Dedifferentiated amniotic fluid mesenchymal stem cell (primary cell): ENCODE data around the gene FAM20C.
"Not testable (repeated sequence)": the region's sequence is repeated elsewhere in the genome, so short reads cannot be mapped to it uniquely, and the experiment has no call there.

Source experiments
- DNase-seq: peaks from one replicate; pipeline ENCODE4 v3.0.0-alpha.2; 2016; ENCODE audit errors: extremely low spot score

FAM20C gene

DNA sequence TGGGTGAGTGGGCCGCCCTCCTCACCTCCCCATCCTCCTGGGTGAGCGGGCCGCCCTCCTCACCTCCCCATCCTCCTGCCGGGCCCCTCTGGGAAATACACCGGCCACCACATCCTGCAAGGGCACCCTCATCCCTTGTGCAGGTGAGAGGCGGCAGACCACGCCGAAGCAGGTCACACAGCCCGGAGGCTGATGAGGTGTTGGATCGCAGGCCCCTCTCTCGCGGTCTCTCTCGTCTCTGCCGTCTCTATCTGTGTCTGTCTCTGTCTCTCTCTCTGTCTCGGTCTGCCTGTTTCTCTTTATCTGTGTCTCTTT, 66.8 kb downstream of the FAM20C start:
- no peak for DNase-seq

DNA sequence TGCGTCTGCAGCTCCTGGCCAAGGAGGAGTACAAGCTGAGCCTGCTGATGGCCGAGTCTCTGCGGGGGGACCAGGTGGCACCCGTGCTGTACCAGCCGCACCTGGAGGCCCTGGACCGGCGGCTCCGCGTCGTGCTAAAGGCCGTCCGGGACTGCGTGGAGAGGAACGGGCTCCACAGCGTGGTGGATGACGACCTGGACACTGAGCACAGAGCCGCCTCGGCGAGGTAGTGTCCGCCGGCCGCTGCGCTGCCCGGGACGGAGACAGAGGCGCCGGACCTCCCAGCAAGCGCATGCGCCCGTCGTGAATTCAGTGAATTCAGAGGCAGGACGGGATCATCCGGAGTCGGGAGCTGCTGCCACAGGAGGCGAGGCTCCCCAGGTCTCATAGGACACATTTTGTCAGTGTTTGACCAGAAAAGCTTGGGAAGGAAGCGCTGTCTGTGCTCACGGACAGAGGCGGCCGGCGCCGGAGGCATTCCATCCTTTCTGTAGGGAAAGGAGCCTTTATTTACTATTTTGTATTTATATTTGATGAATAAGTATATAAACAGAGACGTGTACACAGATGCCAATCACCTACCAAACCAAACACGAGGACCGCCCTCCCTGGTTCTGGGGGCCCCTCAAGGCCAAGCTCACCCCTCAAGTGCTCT, 67.5 kb downstream of the FAM20C start:
- DNase-seq, result no peak

DNA sequence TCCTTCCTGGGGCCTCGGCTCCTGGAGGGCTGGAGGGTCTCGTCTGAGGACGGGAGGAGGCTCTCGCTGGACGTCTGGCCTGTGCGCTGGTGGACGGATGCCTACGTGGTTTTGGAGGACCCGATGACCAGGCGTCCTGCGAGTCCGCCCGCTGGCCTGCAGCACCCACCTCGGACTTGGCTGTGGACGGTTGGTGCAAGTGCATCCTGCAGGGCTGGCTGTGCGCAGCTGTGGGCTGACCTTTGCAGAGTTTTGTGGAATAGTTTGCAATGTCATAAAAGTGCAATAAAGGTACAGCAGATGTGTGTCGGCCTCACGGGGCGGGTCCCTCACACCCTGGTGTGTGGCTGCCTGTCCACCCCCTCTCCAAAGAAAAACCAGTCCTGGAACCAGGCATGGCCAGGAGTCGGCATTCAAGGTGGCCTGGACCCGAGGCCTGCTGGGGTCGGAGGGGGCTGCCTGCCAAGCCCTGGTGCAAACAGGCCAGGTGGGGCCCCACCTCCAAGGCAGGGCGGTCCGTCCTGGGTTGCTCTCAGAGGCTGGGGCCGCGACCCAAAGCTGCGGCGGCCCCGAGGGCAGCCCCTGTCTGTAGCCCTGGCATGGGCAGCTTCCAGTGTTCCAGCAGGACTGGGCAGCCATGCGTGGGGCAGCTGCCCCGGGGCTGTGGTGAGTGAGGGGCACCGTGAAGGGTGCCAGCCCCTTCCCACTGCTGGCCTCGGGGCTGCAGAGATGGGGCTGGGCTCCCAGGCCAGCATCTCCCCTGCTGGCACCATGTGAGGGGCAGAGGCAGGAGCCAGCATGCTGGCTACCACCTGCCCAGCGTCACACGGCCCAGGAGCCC, 68.3 kb downstream of the FAM20C start:
- DNase-seq, result no peak

GRCh38 chr7:261341-262250, 69.2 kb downstream of the FAM20C start:
- no peak for DNase-seq

GRCh38 chr7:262251-262572, 69.8 kb downstream of the FAM20C start:
- DNase-seq, result no peak

GRCh38 chr7:262631-263311, 70.4 kb downstream of the FAM20C start:
- not testable (repeated sequence) for DNase-seq

- DNase-seq, result not testable (repeated sequence)
Measured at GRCh38 chr7:263483-264351, 71.3 kb downstream of the FAM20C start.

DNA sequence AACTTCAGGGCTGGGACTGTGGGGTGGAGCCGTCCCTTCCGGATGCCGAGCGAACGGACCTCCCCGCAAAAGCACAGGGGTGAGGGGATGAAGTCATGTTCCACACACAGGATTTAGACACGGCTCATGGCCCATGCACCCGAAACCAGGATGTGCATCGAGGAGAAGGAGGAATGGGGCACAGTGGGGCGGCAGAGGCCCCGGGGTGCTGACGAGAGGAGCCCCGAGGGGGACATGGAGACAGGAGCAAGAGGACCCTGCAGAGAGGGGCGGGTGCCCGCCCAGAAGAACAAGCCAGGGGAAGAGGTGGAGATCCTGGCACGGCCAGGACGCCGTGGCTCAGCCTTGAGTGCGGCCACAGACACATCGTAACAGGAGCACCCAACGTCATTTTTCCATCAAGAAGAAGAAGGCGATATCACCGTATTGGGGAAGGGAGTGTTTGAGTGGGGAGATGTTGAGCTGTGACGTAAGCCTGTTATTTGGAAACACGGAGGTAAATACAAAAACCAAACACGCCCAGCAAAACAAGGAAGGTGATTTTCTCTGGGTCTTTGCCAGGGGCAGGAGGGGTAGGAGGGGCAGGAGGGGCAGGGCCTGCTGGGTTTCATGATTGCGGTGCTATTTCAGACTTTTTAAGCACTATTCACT, 72.3 kb downstream of the FAM20C start:
- no peak for DNase-seq

GRCh38 chr7:265192-265997, 73.0 kb downstream of the FAM20C start:
- no peak for DNase-seq

DNA sequence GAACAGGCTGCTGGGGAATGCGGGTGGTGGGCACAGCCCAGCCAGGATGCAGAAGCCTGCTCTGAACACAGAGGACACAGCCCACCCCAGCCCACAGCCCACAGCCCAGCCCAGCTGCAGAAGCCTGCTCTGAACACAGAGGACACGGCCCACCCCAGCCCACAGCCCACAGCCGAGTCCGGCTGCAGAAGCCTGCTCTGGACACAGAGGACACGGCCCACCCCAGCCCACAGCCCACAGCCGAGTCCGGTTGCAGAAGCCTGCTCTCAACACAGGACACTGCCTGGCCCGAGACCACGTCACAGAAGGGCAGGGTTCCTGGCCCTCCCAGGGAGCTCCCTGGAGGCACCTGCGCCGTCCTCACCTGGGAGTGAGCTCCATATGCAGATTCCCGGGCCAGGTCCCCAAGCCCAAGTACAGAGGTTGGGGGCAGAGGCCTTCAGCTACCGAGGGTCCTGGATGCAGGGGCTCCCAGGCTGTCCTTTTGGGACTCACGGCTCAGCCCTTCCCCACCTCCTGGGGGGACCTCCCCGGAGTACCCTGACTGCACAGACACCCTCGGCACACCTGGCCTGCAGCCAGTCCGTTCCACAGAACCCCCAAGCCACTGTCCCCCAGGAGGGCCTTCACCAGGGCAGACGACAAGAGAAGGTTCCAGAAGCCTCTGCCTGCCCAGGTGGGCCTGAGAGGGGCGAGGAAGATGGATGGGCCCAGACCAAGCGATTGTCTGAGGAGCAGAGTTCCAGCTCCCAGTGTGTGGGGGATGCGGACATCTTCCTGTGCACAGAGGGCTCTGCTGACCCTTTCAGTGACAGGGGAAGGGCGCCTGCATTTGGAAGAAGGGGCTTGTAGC, 73.9 kb downstream of the FAM20C start:
- no peak for DNase-seq

DNA sequence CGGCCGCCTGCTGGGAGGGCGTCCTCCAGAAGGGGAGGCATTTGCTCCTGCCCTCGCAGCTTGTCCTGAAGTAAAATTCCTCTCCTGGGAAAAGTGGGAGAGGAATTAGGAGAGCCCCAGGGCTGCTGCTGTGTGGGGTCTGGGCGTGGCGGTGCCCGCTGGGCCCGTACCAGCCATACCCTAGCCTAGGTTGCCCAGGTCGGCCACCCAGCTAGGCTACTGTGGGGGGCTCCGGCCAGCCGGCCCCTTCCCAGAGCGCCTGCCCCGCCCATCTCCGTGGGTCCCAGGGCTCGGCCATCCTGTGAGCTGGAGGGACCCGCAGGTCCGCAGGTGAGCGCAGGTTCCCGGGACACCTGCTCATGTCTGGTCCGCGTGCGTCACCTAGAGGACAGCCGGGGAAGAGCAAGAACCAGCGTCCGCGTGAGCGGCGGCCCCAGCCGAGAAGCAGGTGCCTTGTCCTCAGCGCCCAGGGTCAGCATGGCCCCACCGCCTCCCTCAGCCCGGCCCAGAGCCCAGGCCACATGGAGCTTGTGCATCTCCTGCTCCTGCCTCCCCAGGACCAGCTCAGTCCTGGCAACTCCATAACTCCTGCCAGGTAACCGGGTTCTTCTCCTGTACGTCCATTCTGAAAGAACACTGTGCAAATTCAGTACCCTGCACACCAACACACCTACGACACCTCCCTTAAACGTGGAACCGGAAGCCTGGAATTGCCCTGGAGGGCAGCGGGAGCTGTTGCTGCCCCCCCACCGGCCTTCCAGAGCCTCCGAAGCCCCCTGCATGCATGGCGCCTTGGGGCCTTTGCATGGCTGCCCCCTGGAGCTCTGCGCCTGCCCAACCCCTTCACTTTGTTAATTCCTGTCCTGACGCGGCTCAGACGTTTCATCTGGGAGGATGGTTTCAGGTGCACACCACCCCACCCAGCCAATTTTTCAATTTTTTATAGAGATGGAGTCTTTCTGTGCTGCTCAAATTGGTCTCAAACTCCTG, 74.8 kb downstream of the FAM20C start:
- DNase-seq, result no peak

DNA sequence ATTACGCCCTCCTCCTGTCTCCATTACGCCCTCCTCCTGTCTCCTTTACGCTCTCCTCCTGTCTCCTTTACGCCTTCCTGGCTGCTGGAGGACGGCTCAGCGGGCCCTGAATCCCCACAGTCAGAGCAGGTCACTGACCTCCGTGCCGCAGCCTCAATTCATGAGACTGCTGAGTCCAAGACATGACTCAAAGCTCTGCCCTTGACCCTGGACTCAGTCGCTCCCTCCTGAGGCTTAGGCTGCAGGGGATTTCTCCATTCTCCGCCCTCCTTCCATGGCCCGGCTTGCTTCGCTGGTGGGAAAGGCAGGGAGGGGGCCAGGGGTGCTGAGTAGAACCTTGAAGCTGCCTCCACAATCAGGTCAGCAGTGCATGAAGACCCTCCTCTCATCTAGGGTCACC, 76.6 kb downstream of the FAM20C start:
- DNase-seq, result no peak

GRCh38 chr7:269721-270120, 77.3 kb downstream of the FAM20C start:
- no peak for DNase-seq

GRCh38 chr7:270351-270983, 78.1 kb downstream of the FAM20C start:
- DNase-seq, result no peak

GRCh38 chr7:271266-272107, 79.1 kb downstream of the FAM20C start:
- DNase-seq, result no peak

DNA sequence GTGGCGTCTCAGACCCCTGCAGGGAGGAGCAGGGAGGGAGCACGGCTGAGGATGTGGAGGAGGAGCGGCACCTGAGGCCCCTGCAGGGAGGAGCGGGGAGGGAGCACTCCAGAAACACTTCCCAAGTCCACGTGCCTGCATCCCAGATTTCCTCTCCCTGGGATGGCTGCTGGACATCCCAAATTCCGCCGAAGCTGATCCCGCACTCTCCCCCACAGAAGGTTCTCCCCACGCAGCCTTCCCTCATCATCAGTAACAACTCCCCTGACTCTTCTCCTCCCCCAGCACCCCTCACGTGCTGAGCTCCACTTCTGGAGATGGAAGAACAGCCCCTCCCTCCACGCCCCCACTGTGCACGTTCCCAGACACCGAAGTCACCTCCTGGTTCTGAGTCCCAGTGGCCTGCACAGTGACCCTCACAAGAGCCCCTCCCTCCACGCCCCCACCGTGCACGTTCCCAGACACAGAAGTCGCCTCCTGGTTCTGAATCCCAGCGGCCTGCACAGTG, 79.8 kb downstream of the FAM20C start:
- no peak for DNase-seq
